HG02588 (cell line): ENCODE data around the gene TRMT61A.
"Not testable (repeated sequence)": the region's sequence is repeated elsewhere in the genome, so short reads cannot be mapped to it uniquely, and the experiment has no call there.

ENCODE experiments used
- ATAC-seq: cut with Tn5 transposase; IDR thresholded peaks from one replicate; pipeline ENCODE4 v1.9.1; 2021; ENCODE audit warnings: mild to moderate bottlenecking, moderate library complexity; ENCODE audit not compliant: unreplicated experiment

TRMT61A gene

DNA sequence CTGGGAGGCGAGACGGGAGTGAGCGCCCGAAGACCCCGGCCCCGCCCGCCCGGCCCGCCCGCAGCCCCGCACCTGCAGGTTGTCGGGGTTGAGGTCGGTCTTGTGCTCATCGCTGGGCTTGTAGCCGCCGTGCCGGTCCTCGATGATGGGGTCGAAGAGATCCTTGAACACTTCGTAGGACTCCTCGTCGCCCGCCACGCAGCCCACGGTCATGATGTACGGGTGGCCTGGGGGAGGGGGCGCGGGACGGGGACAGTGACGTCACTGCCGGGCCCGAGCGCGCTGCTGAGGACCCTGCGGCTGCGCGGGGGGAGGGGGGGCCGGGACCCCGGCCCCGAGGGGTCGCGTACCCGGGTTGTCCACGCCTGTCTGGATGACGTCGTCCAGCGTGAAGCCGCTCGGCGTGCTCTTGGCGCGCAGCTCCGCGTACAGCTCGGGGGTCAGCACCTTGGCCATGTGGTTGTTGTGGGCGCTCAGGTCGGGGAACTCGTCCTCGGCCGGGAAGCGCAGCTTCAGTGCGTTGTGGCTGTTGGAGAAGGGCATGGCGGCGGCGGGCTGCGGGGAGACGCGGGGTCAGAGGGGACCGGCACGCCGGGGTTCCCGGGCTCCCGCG, 6.9 kb upstream of the TRMT61A start:
- no peak for ATAC-seq

DNA sequence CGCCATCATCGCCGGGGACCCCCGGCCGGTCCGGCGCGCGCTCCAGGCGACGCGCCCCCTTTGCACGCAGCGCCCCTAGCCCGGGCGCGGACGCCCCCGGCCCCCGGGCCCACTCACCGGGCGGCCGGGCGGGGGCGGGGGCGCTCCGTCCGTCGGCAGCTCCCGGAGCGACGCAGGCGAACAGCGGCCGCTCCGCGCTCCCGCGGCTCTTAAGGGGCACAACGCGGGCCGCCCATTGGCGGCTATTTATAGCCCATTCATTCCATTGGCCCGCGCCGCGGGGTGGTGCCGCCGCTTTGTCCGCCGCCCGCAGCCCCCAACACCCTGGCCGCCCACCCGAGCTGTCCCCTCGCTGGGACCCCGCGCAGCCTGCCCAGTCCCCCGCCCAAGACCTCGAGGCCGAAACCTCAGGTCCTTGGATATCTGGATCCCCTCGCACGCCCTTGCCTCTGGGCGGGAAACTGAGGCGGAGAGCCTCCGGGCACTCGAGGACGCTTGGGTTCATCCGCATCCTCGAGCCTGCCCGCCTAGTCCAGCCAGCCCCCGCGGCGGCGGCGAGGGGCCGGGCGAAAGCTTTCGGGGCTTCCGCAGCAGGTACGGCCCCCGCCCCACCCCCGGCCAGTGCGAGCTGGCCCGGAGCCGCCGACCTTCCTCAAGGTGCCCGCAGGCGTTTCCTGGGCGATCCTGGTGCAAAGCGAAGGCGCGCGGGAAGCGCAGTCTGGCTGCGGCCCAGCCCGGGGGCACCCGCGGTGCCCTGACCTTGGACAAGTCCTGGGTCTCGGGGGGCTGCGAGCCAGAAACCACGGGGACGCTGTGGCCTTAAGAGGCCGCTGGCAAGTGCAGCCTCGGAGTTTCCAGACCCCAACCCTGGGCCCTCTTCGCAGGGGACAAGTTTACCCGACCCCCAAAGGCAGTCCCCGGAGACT, 6.1 kb upstream of the TRMT61A start, which contains the start of gene CKB:
TSS of gene CKB (minus strand) at position 182 of the 926 bp plus-strand sequence. CDS start 337 bp downstream, outside the sequence.
- no peak for ATAC-seq

DNA sequence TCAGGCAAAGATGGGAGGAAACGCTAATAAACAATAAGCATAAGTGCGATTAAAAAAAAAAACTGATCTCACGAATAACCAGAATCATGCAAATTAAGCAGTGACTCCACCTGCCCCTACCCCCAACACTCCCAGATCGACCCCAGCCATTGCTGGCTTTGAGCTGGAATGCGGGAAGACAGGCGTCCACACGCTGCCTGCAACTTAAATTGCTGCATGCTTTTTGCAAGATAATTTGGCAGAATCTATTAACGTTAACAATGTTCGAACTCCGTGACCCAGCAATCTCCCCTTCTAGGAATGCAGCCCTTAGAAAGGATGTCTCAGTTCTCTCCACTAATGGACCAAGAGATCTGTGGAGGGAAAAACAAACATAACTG, 5.4 kb upstream of the TRMT61A start:
- no peak for ATAC-seq

DNA sequence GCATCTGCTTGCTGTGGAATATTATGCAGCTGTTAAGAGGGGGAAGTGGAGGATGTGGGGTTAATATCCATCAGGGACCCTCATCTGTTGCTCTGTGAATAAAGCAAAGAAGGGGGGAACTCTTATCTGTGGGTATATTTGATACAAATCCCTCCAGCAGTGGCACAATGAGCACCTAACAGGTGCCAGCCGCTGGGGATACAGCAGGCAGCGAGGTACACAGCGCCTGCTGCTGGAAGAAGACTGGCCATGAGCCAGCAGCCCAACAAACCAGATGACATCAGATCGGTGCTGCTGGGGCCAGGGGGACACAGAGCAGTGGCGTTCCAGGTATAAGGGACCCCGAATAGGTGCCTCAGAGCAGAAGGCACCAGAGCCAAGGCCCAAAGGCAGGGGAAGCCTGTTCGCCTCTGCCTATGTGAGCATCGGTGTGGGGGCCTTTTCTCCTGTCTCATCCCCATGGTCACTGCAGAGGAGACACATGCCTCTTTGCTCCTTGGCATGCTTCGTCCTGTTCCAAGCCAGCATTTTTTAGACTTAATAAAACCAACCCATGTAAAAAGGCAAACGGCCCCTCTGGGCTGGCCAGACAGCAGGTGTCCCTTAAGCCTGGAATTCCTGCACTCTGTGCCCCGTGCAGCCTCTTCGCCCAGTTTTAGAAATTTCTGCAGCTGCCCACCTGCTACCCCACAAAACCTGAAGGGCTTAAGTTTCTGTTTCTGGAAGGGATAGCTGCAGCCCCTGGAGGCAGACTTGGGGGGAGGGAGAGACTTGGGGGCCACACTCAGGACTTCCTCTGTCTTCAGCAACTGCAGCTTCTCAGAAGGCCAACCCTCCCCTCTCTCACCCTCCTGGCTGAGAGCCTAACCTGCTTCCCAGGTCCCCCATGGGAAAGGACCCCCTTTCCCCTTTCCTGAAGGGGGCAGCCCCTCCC, 4.7 kb upstream of the TRMT61A start:
- ATAC-seq: no peak

DNA sequence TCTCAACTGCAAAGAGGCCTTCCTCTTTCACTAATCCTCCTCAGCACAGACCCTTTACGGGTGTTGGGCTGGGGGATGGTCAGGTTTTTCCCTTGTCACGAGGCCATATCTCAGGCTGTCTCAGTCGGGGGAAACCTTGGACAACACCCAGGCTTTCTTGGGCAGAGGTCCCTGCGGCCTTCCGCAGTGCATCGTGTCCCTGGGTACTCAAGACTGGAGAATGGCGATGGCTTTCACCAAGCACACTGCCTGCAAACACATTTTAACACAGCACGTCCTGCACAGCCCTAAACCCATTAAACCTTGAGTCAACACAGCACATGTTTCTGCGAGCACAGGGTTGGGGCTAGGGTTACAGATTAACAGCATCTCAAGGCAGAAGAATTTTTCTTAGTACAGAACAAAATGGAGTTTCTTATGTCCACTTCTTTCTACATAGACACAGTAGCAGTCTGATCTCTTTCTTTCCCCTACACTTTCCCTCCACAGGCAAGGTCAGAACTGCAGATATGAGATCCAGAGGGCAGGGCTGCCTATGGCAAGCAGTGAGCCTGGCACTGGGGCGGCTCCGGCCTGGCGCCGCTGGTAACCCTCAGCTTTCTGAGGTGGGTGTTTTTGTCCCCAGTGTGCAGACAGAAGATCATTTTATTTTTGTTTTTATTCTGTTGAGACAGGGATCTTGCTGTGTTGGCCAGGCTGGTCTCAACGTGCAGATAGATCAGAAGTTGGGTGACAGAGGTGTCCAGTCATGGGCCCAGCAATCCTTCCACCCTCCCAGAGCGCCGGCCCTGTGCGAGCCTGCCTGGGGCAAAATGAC, 3.4 kb upstream of the TRMT61A start:
- not testable (repeated sequence) for ATAC-seq

DNA sequence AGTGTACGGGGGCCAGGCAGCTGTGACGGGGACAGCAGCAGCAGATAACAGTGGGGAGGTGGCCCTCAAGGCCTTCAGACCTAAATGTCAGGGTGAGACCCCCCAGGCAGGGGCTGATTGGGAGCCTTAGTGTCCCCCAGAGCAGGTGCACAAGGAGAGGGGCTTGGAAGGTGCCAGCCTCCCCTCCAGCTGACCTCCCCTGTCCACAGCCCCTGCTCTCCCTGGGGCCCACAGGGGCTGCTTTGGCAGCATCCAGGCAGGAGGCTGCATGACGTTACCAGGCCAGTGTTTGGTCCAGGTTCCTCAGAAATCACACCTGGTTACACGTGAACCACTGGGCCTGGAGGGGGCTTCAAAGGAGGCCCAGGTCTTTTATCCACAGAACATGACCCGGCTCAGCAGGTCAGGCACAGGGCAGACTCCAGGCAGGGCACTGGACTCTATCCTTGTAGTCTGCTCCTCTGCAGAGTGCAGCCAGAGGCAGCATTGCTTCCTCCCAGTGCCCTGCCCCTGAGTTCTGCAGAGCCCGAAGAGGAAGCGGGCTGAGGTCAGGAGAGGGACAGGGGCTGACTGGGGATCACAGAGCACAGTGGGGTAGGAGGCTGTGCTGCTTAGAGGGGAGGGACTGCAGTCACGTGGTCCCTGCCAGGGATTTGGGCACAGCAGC, 2.6 kb upstream of the TRMT61A start:
- no peak for ATAC-seq

DNA sequence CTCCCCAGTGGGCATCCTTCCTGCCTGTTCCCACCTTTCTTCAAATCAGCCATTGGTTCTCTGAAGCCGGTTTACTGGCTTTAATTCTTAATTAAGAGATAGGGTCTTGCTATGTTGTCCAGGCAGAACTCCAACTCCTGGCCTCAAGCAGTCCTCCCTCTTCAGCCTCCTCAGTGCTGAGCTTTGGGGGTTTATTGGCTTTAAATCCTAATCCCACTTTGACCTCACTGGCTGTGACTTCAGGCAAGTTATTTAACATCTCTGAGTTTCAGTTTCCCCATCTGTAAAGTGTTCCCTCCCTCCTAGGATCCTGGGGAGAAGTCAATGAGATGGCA, 2.1 kb upstream of the TRMT61A start:
- ATAC-seq: no peak

DNA sequence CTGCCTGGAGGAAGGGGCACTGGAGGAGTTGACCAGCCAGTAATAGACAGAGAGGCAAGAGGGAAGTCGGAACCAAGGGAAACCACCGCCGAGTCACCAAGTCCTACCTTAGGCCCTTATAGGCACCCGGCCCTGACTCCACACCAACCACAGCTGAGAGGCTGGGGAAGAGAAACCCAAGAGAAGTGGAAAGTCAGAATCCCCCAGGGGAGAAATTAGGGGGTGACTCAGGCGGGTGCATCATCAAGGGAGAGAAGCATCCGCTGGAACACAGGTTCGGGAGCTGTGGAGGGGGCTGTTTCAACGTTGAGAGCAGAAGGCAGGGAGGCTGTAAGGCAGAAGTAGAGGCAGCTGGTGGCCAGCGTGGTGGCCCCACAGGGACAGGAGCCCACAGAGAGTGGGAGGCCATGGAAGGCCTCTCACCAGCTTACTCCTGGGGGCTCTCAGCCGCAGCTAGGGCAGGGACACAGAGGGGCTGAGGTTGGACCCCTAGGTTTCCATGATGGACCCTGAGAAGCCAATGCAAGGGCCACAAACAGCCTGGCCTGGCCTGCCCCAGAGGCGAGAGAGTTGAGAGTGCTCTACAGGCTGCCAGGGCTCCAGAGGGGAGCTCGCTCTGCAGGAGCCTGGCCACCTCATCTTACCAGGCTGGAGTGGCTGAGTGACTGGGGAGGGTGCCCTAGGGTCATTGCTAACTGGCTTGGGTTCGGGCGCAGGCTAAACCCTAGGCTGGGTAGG, 1.4 kb upstream of the TRMT61A start:
- peak; percentile 46 for ATAC-seq

DNA sequence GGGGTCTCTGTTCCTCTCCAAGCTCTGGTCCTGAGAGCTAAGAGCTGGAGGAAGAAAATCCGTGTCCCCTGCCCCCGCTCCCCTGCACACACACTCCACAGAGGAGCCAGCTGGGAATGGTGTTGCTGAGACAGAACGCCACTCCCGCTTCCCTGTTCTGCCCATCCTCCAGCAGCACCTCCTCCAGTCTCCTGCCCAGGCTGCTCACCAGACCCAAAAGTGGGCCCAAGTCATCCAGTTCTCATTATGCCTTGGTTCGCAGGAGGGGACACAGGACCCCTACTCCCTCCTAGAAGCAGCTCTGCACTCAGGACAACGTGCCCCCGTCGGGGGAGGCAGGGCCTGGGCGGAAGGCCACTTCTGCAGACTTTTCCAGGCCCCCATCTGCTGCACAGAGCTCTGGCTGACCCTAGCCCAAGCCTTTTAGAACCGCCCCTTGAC, 830 bp upstream of the TRMT61A start:
- ATAC-seq: no peak

DNA sequence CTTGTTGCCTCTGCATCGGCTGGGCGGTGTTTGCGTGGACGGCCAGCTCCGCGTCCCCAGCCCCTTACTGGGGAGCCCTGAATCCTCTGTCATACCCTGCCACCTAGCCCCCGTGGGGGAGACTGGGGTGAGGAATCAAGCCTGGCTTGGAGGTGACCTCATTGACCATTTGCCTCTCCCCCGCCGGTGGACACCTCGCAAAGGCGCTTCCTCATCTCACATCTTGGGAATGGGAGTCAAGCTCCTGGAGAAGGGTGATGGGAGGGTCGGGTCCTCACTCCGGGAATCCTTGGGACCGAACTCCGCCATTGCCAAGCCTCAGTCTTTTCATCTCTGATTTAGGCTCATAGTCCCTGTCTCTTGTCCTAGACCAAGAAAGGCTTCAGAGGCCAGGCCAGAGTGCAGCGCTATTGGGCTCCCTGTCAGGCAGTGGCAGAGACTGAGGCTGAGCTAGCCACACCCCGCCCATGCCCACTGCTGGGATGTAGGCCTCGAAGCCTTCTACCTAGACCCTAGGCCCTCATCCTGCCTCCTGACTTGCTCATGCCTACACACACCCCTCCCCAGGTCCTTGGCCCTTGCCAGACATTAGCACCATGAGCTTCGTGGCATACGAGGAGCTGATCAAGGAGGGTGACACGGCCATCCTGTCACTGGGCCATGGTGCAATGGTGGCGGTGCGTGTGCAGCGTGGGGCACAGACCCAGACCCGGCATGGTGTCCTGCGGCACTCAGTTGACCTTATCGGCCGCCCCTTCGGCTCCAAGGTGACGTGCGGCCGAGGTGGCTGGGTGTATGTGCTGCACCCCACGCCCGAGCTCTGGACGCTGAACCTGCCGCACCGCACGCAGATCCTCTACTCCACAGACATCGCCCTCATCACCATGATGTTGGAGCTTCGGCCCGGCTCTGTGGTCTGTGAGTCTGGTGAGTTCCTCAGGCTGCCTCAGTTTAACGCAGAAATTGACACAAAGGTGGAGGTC, 678 bp downstream of the TRMT61A start:
- no peak for ATAC-seq

DNA sequence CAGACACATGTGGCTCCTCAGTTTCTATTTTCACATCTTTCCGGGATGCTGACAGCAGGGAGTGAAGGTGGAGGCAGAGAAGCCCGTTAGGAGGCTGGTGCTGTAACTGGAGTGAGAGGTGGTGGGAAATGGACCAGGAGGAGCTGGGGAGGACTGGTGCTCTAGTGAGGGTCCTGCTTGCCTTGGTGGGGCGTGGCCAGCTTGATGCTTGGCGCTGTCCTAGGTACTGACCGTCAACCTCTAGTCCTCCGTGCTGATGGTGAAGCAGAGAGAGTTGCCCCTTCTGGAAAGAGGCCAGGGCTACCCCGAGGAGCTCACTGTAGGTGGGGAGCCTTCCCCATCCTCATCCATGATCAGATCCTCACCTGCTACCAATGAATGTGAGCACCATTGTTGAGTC, 1.4 kb downstream of the TRMT61A start:
- no peak for ATAC-seq

DNA sequence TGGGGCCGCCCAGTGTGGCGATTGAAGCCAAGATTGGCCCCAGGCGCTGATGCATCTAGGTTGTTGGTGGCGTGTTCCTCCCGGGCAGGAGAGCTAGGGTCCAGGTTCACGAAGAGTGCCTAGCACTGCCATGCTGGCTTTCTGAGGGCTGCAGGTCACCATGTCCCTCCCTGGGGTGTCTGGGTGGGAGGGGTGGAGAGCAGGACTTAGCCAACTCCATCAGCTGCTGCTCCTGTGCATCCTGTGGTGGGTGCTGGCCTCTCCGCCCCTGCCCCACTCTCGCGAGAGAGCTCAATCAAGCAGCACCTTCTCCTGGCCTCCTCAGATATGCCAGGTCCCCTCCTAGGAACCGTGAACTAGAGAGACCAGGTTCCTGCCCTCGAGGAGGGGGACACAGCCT, 1.8 kb downstream of the TRMT61A start:
- ATAC-seq: no peak

DNA sequence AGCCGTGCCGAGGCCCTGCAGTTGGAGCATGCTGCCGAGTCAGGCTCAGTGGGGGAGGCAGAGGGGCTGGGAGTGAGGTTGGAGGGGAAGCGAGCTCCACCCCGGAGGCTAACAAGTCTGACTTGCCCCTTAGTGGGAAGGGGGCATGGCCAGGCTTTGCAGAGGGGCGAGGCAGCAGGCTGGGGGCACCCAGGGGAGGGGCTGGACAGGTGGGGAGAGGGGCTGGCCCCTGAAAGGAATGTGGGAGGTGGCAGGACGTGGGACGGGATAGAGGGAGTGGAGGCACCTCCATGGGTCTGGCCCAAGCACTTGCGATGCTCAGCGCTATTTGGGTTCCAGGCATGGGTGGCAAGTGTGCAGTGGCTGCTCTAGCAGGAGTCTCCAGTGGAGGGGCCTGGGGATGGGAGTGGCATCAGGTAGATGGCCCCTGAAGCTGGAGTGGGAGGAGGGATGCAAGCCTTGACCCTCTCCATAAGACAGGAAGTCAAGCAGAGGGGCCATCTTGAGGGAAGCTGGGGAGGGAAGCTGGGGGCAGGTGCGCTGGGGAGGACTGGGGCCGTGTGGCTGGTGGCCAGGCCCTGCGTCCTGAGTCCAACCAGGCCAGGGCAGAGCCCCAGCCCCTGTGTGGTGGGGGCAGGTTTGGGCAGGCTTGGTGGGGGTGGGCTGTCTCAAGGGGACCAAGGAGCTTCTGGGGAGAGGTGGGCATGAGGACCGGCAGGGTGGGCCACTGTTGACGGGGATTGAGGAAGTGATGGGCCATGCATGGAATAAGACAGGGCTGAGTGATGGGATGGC, 2.6 kb downstream of the TRMT61A start:
- ATAC-seq: no peak

DNA sequence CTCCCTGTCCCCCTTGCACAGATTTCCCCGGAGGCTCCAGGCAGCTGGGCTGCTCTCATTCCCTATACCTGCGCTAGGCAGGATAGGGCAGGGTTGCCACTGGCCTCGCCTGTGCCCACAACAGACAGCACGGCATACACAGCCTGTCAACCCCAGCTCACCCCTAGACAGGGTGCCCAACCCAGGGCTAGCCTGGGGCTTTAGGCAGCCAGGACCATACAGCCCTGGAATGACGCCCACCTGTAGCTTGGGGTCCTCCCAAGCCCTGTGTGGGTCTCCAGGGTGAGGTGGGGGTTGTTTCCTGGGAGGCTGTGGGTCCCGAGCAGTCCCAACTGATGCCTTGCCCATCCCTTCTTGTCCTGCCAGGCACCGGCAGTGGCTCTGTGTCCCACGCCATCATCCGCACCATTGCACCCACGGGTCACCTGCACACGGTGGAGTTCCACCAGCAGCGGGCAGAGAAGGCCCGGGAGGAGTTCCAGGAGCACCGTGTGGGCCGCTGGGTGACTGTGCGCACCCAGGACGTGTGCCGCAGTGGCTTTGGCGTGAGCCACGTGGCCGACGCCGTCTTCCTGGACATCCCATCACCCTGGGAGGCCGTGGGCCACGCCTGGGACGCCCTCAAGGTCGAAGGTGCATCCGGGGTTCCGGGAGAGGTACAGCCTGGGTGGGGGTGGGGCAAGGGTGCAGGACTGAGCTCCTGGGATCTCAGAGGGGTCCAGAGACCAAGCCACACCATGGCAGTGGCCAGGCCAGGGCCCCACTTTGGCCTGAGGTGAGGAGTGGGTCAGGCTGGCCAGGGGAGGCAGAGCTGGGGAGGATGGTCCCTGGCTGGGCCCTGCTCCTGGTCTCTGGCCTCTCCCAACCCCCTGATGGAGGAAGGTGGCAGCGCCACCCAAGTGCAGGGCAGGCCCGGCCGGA, 3.5 kb downstream of the TRMT61A start:
- no peak for ATAC-seq

DNA sequence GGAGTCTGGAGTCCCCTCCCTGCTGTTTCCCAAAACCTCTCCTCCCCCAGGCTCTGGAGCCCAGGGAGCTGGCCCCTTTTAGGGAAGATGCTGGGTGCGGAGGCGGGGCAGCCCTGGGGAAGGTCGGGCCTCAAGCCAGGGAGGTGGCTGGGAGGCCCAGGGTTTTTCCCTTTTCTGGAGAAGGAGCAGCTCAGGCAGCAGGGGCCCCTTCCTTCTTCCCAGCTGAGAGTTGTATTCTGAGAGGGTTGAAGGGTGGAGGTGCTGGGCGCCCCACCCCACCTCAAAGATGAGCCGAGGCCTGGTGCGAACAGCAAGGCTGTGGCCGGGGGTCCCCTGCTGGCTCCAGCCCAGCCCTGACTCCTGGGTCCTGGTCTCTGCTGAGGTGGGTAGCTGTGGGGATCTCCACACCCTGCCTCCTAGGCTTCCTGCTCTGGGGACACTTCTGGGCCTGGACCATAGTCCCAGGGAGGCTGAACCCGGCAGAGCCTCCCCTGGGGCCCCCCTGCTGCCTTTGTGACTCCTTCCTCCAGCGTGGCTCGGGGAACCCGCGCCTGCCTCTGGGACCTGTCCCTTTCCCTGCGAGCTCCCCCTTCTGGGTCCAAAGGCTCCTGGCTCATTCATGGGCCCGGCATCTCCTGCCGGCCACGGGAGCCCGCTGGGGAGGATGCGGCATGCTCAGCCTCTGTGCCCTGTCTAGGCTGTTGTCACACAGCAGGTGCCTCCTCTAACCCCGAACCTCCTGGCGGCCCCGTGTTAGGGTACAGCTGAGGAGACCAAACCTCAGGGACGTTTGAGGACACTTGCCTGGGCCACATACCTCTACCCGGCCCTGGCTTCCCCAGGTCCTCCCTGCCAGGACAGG, 4.4 kb downstream of the TRMT61A start:
- ATAC-seq: no peak
